Panc1 (cell line): ENCODE measurements around the gene LILRB2.
"Not testable (repeated sequence)": the region's sequence is repeated elsewhere in the genome, so short reads cannot be mapped to it uniquely, and the experiment has no call there.

ENCODE experiments used
- CTCF ChIP-seq: fragments of 450-650 bp; IDR thresholded peaks from 2 replicates; pipeline ENCODE4 v1.5.1; 2017; ENCODE audit warnings: mild to moderate bottlenecking
- TF ChIP-seq, protein P1 (sequence below), 2 experiments: IDR thresholded peaks; 2 replicates each; pipeline ENCODE4 v1.6.1; 2011 to 2012; ENCODE audit warnings: low read depth in 2 of 2, control low read depth in 1 of 2, low read length in 1 of 2, mild to moderate bottlenecking in 1 of 2, moderate library complexity in 1 of 2; ENCODE audit not compliant: insufficient read depth in 1 of 2

GRCh38 chr19:54242646-54243045 lies 38.3 kb downstream of the LILRB2 start, which contains the start of gene LILRA6:
- TF ChIP-seq CTCF, result not testable (repeated sequence)
- TF ChIP-seq, protein P1, sequence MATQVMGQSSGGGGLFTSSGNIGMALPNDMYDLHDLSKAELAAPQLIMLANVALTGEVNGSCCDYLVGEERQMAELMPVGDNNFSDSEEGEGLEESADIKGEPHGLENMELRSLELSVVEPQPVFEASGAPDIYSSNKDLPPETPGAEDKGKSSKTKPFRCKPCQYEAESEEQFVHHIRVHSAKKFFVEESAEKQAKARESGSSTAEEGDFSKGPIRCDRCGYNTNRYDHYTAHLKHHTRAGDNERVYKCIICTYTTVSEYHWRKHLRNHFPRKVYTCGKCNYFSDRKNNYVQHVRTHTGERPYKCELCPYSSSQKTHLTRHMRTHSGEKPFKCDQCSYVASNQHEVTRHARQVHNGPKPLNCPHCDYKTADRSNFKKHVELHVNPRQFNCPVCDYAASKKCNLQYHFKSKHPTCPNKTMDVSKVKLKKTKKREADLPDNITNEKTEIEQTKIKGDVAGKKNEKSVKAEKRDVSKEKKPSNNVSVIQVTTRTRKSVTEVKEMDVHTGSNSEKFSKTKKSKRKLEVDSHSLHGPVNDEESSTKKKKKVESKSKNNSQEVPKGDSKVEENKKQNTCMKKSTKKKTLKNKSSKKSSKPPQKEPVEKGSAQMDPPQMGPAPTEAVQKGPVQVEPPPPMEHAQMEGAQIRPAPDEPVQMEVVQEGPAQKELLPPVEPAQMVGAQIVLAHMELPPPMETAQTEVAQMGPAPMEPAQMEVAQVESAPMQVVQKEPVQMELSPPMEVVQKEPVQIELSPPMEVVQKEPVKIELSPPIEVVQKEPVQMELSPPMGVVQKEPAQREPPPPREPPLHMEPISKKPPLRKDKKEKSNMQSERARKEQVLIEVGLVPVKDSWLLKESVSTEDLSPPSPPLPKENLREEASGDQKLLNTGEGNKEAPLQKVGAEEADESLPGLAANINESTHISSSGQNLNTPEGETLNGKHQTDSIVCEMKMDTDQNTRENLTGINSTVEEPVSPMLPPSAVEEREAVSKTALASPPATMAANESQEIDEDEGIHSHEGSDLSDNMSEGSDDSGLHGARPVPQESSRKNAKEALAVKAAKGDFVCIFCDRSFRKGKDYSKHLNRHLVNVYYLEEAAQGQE (IDR thresholded peaks at IDR 0.05; ENCODE audit: insufficient read depth in 1 of 2, low read depth in 2 of 2, low read length in 1 of 2), result not testable (repeated sequence)
